CD4-positive, CD25-positive, alpha-beta regulatory T cell (primary cell): ENCODE data around the gene MOCOS. TPM values are rescaled to one million over a fixed set of nuclear protein-coding genes. Genes with fewer than 3 reads are reported as not detected.
"Not testable (repeated sequence)": the region's sequence is repeated elsewhere in the genome, so short reads cannot be mapped to it uniquely, and the experiment has no call there.

ENCODE experiments used
- ATAC-seq, 2 donors: fragments of 150-1000 bp; cut with Tn5 transposase; one replicate each; pipeline ENCODE4 v1.10.0; 2021; ENCODE audit warnings: low read depth in 2 of 2, moderate number of reproducible peaks in 2 of 2, moderate library complexity in 1 of 2
- DNase-seq, 3 donors: peaks; one replicate each; pipeline versions ENCODE4 v3.0.0 to v3.0.0-alpha.2; 2012 to 2022; ENCODE audit warnings: mixed read lengths in 1 of 3
- H3K27ac ChIP-seq: one replicate; pipeline ENCODE4 v1.7.0; 2013; ENCODE audit warnings: mild to moderate bottlenecking, low read length; ENCODE audit not compliant: insufficient read depth, poor library complexity, severe bottlenecking
- H3K27me3 ChIP-seq: one replicate; pipeline ENCODE4 v1.7.0; 2013; ENCODE audit warnings: low read length; ENCODE audit not compliant: control insufficient read depth, insufficient read depth
- H3K36me3 ChIP-seq: one replicate; pipeline ENCODE4 v1.7.0; 2013; ENCODE audit warnings: mild to moderate bottlenecking, low read length, moderate library complexity; ENCODE audit not compliant: control insufficient read depth, insufficient read depth
- H3K4me1 ChIP-seq: 2 replicates; pipeline ENCODE4 v1.7.0; 2013; ENCODE audit warnings: mild to moderate bottlenecking, low read length; ENCODE audit not compliant: insufficient read depth, control insufficient read depth, poor library complexity, severe bottlenecking
- H3K4me3 ChIP-seq: one replicate; pipeline ENCODE4 v1.7.0; 2013; ENCODE audit warnings: low read depth, mild to moderate bottlenecking, low read length, moderate library complexity
- H3K9me3 ChIP-seq, 2 experiments: 1 replicate in 1 of 2; 2 replicates in 1 of 2; pipeline ENCODE4 v1.7.0; 2013; ENCODE audit warnings: low read length in 2 of 2, mild to moderate bottlenecking in 1 of 2, moderate library complexity in 1 of 2; ENCODE audit not compliant: control insufficient read depth in 2 of 2
- H3K27ac Mint-ChIP-seq, 3 donors: one replicate each; pipeline ENCODE4 v1.8.0; 2020 to 2022; ENCODE audit warnings: mild to moderate bottlenecking in 3 of 3, mixed read lengths in 3 of 3, moderate library complexity in 2 of 3
- H3K27me3 Mint-ChIP-seq: one replicate; pipeline ENCODE4 v1.8.0; 2022; ENCODE audit warnings: mild to moderate bottlenecking, mixed read lengths
- H3K36me3 Mint-ChIP-seq: one replicate; pipeline ENCODE4 v1.8.0; 2020; ENCODE audit warnings: mixed read lengths
- H3K4me1 Mint-ChIP-seq, 4 donors: one replicate each; pipeline ENCODE4 v1.8.0; 2020 to 2022; ENCODE audit warnings: mixed read lengths in 4 of 4, mild to moderate bottlenecking in 1 of 4
- H3K4me3 Mint-ChIP-seq, 4 donors: one replicate each; pipeline ENCODE4 v1.8.0; 2020 to 2022; ENCODE audit warnings: mild to moderate bottlenecking in 4 of 4, mixed read lengths in 4 of 4, moderate library complexity in 3 of 4
- H3K9me3 Mint-ChIP-seq, 7 donors: one replicate each; pipeline ENCODE4 v1.8.0; 2020 to 2022; ENCODE audit warnings: mixed read lengths in 7 of 7, mild to moderate bottlenecking in 3 of 7, moderate library complexity in 2 of 7
- polyA plus RNA-seq, 4 donors: library from polyadenylated mRNA; unstranded; fragments of 300-500 nt; fragmentation: Illumina TruSeq; gene quantifications; one replicate each; pipeline ENCODE4 v1.2.3, GENCODE V29; 2021
- total RNA-seq: library from RNA; stranded (reverse); gene quantifications from one replicate; pipeline ENCODE4 v1.2.3, GENCODE V29; 2022

Gene MOCOS
- total and polyA plus RNA-seq, 5 donors from 2014 or later: 0.02 TPM; not detected in 4

- H3K27me3 ChIP-seq: no peaks in the 10 kb centered on the region
- H3K9me3 Mint-ChIP-seq: peaks cover 0 to 5% (median 0%) of the 10 kb centered on the region in 7 donors
- ATAC-seq (no peak), DNase-seq (no peak)
- H3K36me3 ChIP-seq: no peaks in the 10 kb centered on the region
- no peak overlapping the region for H3K27ac Mint-ChIP-seq
- H3K4me1 ChIP-seq: no peaks in the 10 kb centered on the region
- no peaks in the 10 kb centered on the region for H3K4me1 Mint-ChIP-seq
- no peak overlapping the region for H3K4me3 ChIP-seq
- no peaks in the 10 kb centered on the region for H3K9me3 ChIP-seq
- peaks cover 10% of the 10 kb centered on the region for H3K27me3 Mint-ChIP-seq
- H3K4me3 Mint-ChIP-seq: no peak overlapping the region
- H3K36me3 Mint-ChIP-seq: no peaks in the 10 kb centered on the region
- H3K27ac ChIP-seq: no peak overlapping the region
Observed at GRCh38 chr18:36205166-36205565, 17.9 kb downstream of the MOCOS start.

- Mint-ChIP-seq H3K27me3 (no peaks in the 10 kb centered on the region), H3K4me3 (no peak overlapping the region), H3K36me3 (no peaks in the 10 kb centered on the region), H3K4me1 (no peaks in the 10 kb centered on the region), H3K27ac (no peak overlapping the region), H3K9me3 (peaks cover 0 to 5% (median 0%) of the 10 kb centered on the region in 7 donors)
- H3K36me3 ChIP-seq: no peaks in the 10 kb centered on the region
- ATAC-seq: no peak
- H3K27ac ChIP-seq: no peak overlapping the region
- DNase-seq: no peak
- H3K27me3 ChIP-seq: no peaks in the 10 kb centered on the region
- no peaks in the 10 kb centered on the region for H3K4me1 ChIP-seq
- H3K9me3 ChIP-seq: no peaks in the 10 kb centered on the region
- no peak overlapping the region for H3K4me3 ChIP-seq
Observed at GRCh38 chr18:36207303-36207702, 20.0 kb downstream of the MOCOS start.

GRCh38 chr18:36207969-36208368, 20.7 kb downstream of the MOCOS start:
- not testable (repeated sequence) for DNase-seq, H3K9me3 ChIP-seq, H3K27me3 Mint-ChIP-seq, H3K4me3 ChIP-seq, H3K4me3 Mint-ChIP-seq, H3K36me3 ChIP-seq, H3K27me3 ChIP-seq, H3K36me3 Mint-ChIP-seq, H3K27ac ChIP-seq, H3K27ac Mint-ChIP-seq, H3K9me3 Mint-ChIP-seq, H3K4me1 Mint-ChIP-seq, H3K4me1 ChIP-seq, ATAC-seq

GRCh38 chr18:36211612-36212065, 24.3 kb downstream of the MOCOS start:
- DNase-seq: no peak
- Histone ChIP-seq H3K27ac (no peak overlapping the region), H3K27me3 (no peaks in the 10 kb centered on the region), H3K4me3 (no peak overlapping the region), H3K9me3 (no peaks in the 10 kb centered on the region), H3K36me3 (no peaks in the 10 kb centered on the region), H3K4me1 (no peaks in the 10 kb centered on the region)
- H3K4me3 Mint-ChIP-seq: no peak overlapping the region
- H3K36me3 Mint-ChIP-seq: no peaks in the 10 kb centered on the region
- ATAC-seq: no peak
- H3K9me3 Mint-ChIP-seq: peaks cover 0 to 4% (median 0%) of the 10 kb centered on the region in 7 donors
- H3K27me3 Mint-ChIP-seq: no peaks in the 10 kb centered on the region
- H3K27ac Mint-ChIP-seq: no peak overlapping the region
- no peaks in the 10 kb centered on the region for H3K4me1 Mint-ChIP-seq

- no peaks in the 10 kb centered on the region for H3K4me1 Mint-ChIP-seq
- no peaks in the 10 kb centered on the region for H3K4me1 ChIP-seq
- DNase-seq (no peak), ATAC-seq (no peak)
- no peaks in the 10 kb centered on the region for H3K9me3 ChIP-seq
- H3K4me3 Mint-ChIP-seq: no peak overlapping the region
- no peaks in the 10 kb centered on the region for H3K36me3 ChIP-seq
- H3K4me3 ChIP-seq: no peak overlapping the region
- H3K27me3 Mint-ChIP-seq: no peaks in the 10 kb centered on the region
- H3K27ac ChIP-seq: no peak overlapping the region
- peaks cover 0 to 4% (median 0%) of the 10 kb centered on the region in 7 donors for H3K9me3 Mint-ChIP-seq
- H3K36me3 Mint-ChIP-seq: no peaks in the 10 kb centered on the region
- no peak overlapping the region for H3K27ac Mint-ChIP-seq
- no peaks in the 10 kb centered on the region for H3K27me3 ChIP-seq
Observed at GRCh38 chr18:36212301-36213171, 25.2 kb downstream of the MOCOS start.

- Mint-ChIP-seq H3K27me3 (no peaks in the 10 kb centered on the region), H3K36me3 (no peaks in the 10 kb centered on the region), H3K27ac (no peak overlapping the region), H3K4me3 (no peak overlapping the region), H3K9me3 (peaks cover 0 to 1% (median 0%) of the 10 kb centered on the region in 7 donors), H3K4me1 (no peaks in the 10 kb centered on the region)
- Histone ChIP-seq H3K4me3 (no peak overlapping the region), H3K4me1 (no peaks in the 10 kb centered on the region), H3K36me3 (no peaks in the 10 kb centered on the region), H3K9me3 (no peaks in the 10 kb centered on the region), H3K27me3 (no peaks in the 10 kb centered on the region), H3K27ac (no peak overlapping the region)
- DNase-seq (no peak), ATAC-seq (no peak)
Observed at GRCh38 chr18:36214811-36215210, 27.5 kb downstream of the MOCOS start.

GRCh38 chr18:36215577-36215976, 28.3 kb downstream of the MOCOS start:
- no peaks in the 10 kb centered on the region for H3K36me3 ChIP-seq
- H3K4me1 Mint-ChIP-seq: no peaks in the 10 kb centered on the region
- H3K36me3 Mint-ChIP-seq: no peaks in the 10 kb centered on the region
- ATAC-seq (no peak), DNase-seq (no peak)
- H3K27ac ChIP-seq: no peak overlapping the region
- H3K4me3 Mint-ChIP-seq: no peak overlapping the region
- no peaks in the 10 kb centered on the region for H3K9me3 ChIP-seq
- peaks cover 0 to 1% (median 0%) of the 10 kb centered on the region in 7 donors for H3K9me3 Mint-ChIP-seq
- no peaks in the 10 kb centered on the region for H3K4me1 ChIP-seq
- H3K27me3 ChIP-seq: no peaks in the 10 kb centered on the region
- no peak overlapping the region for H3K27ac Mint-ChIP-seq
- H3K4me3 ChIP-seq: no peak overlapping the region
- no peaks in the 10 kb centered on the region for H3K27me3 Mint-ChIP-seq

- Mint-ChIP-seq H3K4me3 (no peak overlapping the region), H3K4me1 (no peaks in the 10 kb centered on the region), H3K27ac (no peak overlapping the region), H3K36me3 (no peaks in the 10 kb centered on the region), H3K9me3 (peaks cover 0 to 1% (median 0%) of the 10 kb centered on the region in 7 donors), H3K27me3 (no peaks in the 10 kb centered on the region)
- Histone ChIP-seq H3K9me3 (no peaks in the 10 kb centered on the region), H3K27ac (no peak overlapping the region), H3K27me3 (no peaks in the 10 kb centered on the region), H3K4me3 (no peak overlapping the region), H3K36me3 (no peaks in the 10 kb centered on the region), H3K4me1 (no peaks in the 10 kb centered on the region)
- DNase-seq: no peak
- no peak for ATAC-seq
Observed at GRCh38 chr18:36217348-36217747, 30.1 kb downstream of the MOCOS start.
